Muscle layer of duodenum (tissue), 2 donors: ENCODE data around the gene YBX1.
"Not testable (repeated sequence)": the region's sequence is repeated elsewhere in the genome, so short reads cannot be mapped to it uniquely, and the experiment has no call there.

Experiments used
- H3K27ac ChIP-seq: one replicate; pipeline ENCODE4 v1.7.0; 2013; ENCODE audit warnings: mild to moderate bottlenecking, low read length
- H3K27me3 ChIP-seq: one replicate; pipeline ENCODE4 v1.7.0; 2013; ENCODE audit warnings: low read depth, mild to moderate bottlenecking, control low read depth, low read length
- H3K36me3 ChIP-seq, 2 donors: one replicate each; pipeline ENCODE4 v1.7.0; 2013; ENCODE audit warnings: low read length in 2 of 2, control low read depth in 1 of 2, mild to moderate bottlenecking in 1 of 2; ENCODE audit not compliant: insufficient read depth in 2 of 2, control insufficient read depth in 1 of 2
- H3K4me1 ChIP-seq, 2 donors: one replicate each; pipeline ENCODE4 v1.7.0; 2013; ENCODE audit warnings: low read length in 2 of 2, mild to moderate bottlenecking in 2 of 2, control low read depth in 1 of 2, moderate library complexity in 1 of 2; ENCODE audit not compliant: insufficient read depth in 2 of 2, control insufficient read depth in 1 of 2
- H3K4me3 ChIP-seq, 2 donors: one replicate each; pipeline ENCODE4 v1.7.0; 2013; ENCODE audit warnings: low read length in 2 of 2, low read depth in 1 of 2, mild to moderate bottlenecking in 1 of 2
- H3K9me3 ChIP-seq, 2 donors: one replicate each; pipeline ENCODE4 v1.7.0; 2013; ENCODE audit warnings: low read length in 2 of 2, control low read depth in 1 of 2, mild to moderate bottlenecking in 1 of 2; ENCODE audit not compliant: control insufficient read depth in 1 of 2
- donor health status: healthy.

The YBX1 gene

DNA sequence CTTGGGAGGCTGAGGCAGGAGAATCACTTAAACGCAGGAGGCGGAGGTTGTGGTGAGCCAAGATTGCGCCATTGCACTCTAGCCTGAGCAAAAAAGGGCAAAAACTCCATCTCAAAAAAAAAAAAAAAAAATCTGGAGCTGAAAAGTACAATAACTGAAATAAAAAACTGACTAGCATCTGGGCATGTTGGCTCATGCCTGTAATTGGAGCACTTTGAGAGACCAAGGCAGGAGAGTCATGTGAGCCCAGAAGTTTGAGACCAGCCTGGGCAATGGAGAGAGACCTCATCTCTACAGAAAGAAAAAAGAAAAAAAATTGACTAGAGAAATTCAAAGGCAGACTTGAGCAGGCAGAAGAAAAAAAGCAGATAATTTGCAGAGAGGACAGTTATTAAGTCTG, 39.7 kb downstream of the YBX1 start:
- Histone ChIP-seq H3K27ac (no peak overlapping the region), H3K9me3 (no peaks in the 10 kb centered on the region), H3K36me3 (peaks cover 0 to 5% of the 10 kb centered on the region in 2 donors), H3K27me3 (no peaks in the 10 kb centered on the region), H3K4me3 (no peak overlapping the region), H3K4me1 (no peaks in the 10 kb centered on the region)

DNA sequence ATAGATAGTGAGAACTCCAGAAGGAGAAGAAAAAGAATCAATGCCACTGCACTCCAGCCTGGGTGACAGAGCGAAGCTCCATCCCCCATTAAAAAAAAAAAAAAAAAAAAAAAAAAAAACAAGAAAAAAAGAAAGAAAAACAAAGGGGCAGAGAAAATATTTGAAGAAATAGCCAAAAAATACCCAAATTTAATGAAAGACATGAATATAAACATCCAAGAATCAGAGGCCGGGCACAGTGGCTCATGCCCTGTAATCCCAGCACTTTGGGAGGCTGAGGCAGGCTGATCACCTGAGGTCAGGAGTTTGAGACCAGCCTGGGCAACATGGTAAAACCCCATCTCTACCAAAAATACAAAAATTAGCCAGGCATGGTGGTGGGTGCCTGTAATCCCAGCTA, 40.2 kb downstream of the YBX1 start:
- H3K4me1 ChIP-seq, H3K4me3 ChIP-seq, H3K27ac ChIP-seq, H3K27me3 ChIP-seq, H3K9me3 ChIP-seq, H3K36me3 ChIP-seq: not testable (repeated sequence)

DNA sequence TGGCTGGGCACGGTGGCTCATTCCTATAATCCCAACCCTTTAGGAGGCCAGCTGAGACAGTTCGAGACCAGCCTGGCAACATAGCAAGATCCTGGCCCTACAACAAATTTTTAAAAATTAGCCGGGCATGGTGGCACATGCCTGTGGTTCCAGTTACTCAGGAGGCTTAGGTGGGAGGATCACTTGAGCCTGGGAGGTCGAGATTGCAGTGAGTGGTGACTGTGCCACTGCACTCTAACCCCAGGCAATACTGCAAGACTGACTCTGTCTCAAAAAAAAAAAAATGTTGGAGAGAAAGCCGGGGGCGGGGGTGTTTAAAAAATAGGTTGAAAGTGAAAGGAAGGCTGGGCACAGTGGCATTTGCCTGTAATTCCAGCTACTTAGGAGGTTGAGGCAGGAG, 41.3 kb downstream of the YBX1 start:
- Histone ChIP-seq H3K27me3 (no peaks in the 10 kb centered on the region), H3K27ac (no peak overlapping the region), H3K4me1 (no peaks in the 10 kb centered on the region), H3K4me3 (no peak overlapping the region), H3K9me3 (no peaks in the 10 kb centered on the region), H3K36me3 (no peaks in the 10 kb centered on the region)

DNA sequence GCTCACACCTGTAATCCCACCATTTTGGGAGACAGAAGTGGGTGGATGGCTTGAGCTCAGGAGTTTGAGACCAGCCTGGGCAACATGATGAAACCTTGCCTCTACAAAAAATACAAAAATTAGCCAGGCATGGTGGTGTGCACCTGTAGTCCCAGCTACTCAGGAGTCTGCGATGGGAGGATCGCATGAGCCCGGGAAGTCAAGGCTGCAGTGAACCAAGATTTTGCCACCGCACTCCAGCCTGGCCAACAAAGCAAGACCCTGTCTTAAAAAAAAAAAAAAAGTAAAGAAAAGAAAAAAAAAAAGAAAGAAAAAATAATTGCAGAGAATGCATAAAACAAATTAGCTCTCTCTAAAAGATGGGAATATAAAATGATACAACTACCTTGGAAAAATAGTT, 43.6 kb downstream of the YBX1 start:
- not testable (repeated sequence) for H3K27me3 ChIP-seq, H3K9me3 ChIP-seq, H3K27ac ChIP-seq, H3K4me1 ChIP-seq, H3K4me3 ChIP-seq, H3K36me3 ChIP-seq

- Histone ChIP-seq H3K9me3 (no peaks in the 10 kb centered on the region), H3K4me1 (no peaks in the 10 kb centered on the region), H3K36me3 (no peaks in the 10 kb centered on the region), H3K27ac (no peak overlapping the region), H3K27me3 (no peaks in the 10 kb centered on the region), H3K4me3 (no peak overlapping the region)
These were observed 47.8 kb downstream of the YBX1 start for GRCh38 chr1:42730002-42730401.

GRCh38 chr1:42730988-42731387, 48.8 kb downstream of the YBX1 start:
- no peak overlapping the region for H3K4me3 ChIP-seq
- no peaks in the 10 kb centered on the region for H3K4me1 ChIP-seq
- H3K36me3 ChIP-seq: no peaks in the 10 kb centered on the region
- H3K9me3 ChIP-seq: no peaks in the 10 kb centered on the region
- no peaks in the 10 kb centered on the region for H3K27me3 ChIP-seq
- H3K27ac ChIP-seq: no peak overlapping the region

DNA sequence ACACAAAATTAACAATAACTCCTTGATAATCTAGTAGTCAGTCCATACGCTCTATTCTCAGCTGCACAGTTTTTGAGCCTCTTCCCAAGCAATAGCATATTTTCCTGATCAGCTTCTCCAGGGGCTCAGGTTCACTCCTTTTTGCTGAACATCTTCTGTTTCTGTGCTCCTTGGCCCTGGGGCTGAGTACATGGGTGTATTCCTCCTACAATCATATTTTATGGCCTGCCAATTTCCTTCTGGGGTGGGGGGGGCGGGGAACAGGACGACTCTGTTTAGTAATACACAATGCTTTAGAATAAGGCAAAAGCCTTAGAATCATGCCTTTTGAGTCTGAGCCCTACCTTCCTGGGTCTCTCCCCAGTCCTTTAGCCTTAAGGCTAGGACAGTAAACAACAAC, 49.4 kb downstream of the YBX1 start:
- no peak overlapping the region for H3K4me3 ChIP-seq
- no peaks in the 10 kb centered on the region for H3K36me3 ChIP-seq
- H3K27ac ChIP-seq: no peak overlapping the region
- no peaks in the 10 kb centered on the region for H3K9me3 ChIP-seq
- H3K4me1 ChIP-seq: no peaks in the 10 kb centered on the region
- H3K27me3 ChIP-seq: no peaks in the 10 kb centered on the region

GRCh38 chr1:42732126-42732680, 50.0 kb downstream of the YBX1 start:
- Histone ChIP-seq H3K9me3 (no peaks in the 10 kb centered on the region), H3K27ac (no peak overlapping the region), H3K27me3 (no peaks in the 10 kb centered on the region), H3K36me3 (no peaks in the 10 kb centered on the region), H3K4me1 (no peaks in the 10 kb centered on the region), H3K4me3 (no peak overlapping the region)

GRCh38 chr1:42733415-42734200, 51.4 kb downstream of the YBX1 start:
- no peaks in the 10 kb centered on the region for H3K4me1 ChIP-seq

GRCh38 chr1:42734201-42735035, 52.2 kb downstream of the YBX1 start:
- H3K27ac ChIP-seq: no peak overlapping the region
- H3K27me3 ChIP-seq: no peaks in the 10 kb centered on the region
- H3K4me3 ChIP-seq: no peak overlapping the region
- no peaks in the 10 kb centered on the region for H3K9me3 ChIP-seq
- no peaks in the 10 kb centered on the region for H3K36me3 ChIP-seq
- H3K4me1 ChIP-seq: no peaks in the 10 kb centered on the region

More at GRCh38 chr1:42733415-42734200, 51.4 kb downstream of the YBX1 start:
- Histone ChIP-seq H3K27me3 (no peaks in the 10 kb centered on the region), H3K9me3 (no peaks in the 10 kb centered on the region), H3K36me3 (no peaks in the 10 kb centered on the region), H3K4me3 (no peak overlapping the region), H3K27ac (no peak overlapping the region)

DNA sequence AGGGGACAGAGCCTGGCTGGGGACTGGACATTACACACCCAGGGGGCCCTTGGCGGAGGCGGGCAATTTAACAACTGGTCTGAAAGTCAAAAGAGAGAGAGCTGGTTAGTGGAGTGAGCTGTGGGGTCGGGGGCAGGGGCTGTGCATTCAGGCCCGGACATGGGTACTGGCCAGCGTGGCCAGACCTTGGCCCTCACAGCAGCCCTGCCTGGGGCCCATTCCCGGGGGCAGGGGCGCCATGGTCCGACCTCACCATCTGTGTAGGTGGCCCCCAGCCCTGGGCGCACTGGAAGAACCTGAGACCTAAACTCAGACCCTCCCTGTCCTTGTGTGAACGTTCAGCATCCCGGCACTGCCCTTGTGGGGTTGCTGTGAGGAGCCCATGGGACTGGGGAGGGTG, 52.8 kb downstream of the YBX1 start:
- H3K9me3 ChIP-seq: no peaks in the 10 kb centered on the region
- no peak overlapping the region for H3K27ac ChIP-seq
- H3K36me3 ChIP-seq: no peaks in the 10 kb centered on the region
- H3K27me3 ChIP-seq: no peaks in the 10 kb centered on the region
- no peaks in the 10 kb centered on the region for H3K4me1 ChIP-seq
- H3K4me3 ChIP-seq: no peak overlapping the region
